Body of pancreas (tissue), 4 donors: ENCODE measurements around the gene KRT76. TPM values are rescaled to one million over a fixed set of nuclear protein-coding genes. Genes with fewer than 3 reads are reported as not detected.

Experiments
- ATAC-seq: fragments of 150-250 bp; one replicate; pipeline ENCODE4 v1.9.1; 2016
- DNase-seq, 4 donors: peaks; one replicate each; pipeline ENCODE4 v3.0.0-alpha.2; 2019
- H3K27ac ChIP-seq, 4 donors: fragments of 200-600 bp; sonication (generic); 1 replicate in 3 of 4; 2 replicates in 1 of 4; pipeline versions ENCODE4 v1.5.1 to v1.6.1; 2016 to 2019; ENCODE audit warnings: mild to moderate bottlenecking in 1 of 4, mixed read lengths in 1 of 4, moderate library complexity in 1 of 4
- H3K27me3 ChIP-seq, 2 donors: fragments of 200-600 bp; sonication (generic); one replicate each; pipeline ENCODE4 v1.6.0; 2016; ENCODE audit warnings: mild to moderate bottlenecking in 1 of 2
- H3K36me3 ChIP-seq, 2 donors: fragments of 200-600 bp; sonication (generic); replicated peaks in 1 of 2; 2 replicates each; pipeline ENCODE4 v1.5.1; 2016; ENCODE audit warnings: low read depth in 2 of 2; ENCODE audit not compliant: insufficient read depth in 1 of 2
- H3K4me1 ChIP-seq: fragments of 200-600 bp; sonication (generic); one replicate; pipeline ENCODE4 v1.6.0; 2016
- H3K4me3 ChIP-seq, 2 donors: fragments of 200-600 bp; sonication (generic); 1 replicate in 1 of 2; 2 replicates in 1 of 2; pipeline ENCODE4 v1.5.1; 2016 to 2019
- H3K9me3 ChIP-seq, 3 donors: fragments of 200-600 bp; sonication (generic); 1 replicate in 2 of 3; 2 replicates in 1 of 3; pipeline ENCODE4 v1.5.1; 2016
- POLR2A ChIP-seq, 3 donors: fragments of 450-650 bp; IDR thresholded peaks; one replicate each; pipeline ENCODE4 v1.6.1; 2016; ENCODE audit warnings: antibody characterized with exemption in 3 of 3, mild to moderate bottlenecking in 2 of 3
- WGBS, 2 donors: methylation state at CpG; one replicate each; pipeline ENCODE4 v1.1.5; 2017; 5-methylcytosine and 5-hydroxymethylcytosine counted together
- intact Hi-C: fragments of 100-400 bp; cut with DNase I; formaldehyde crosslinking; loops from one replicate; pipeline ENCODE4 v1.15.1; 2023
- total RNA-seq, 2 donors: library from RNA; depleted of rRNA; stranded (reverse); fragments of >200 nt; gene quantifications; one replicate each; pipeline ENCODE4 v1.1.0, GENCODE V29; 2016
- TF ChIP-seq, protein P1 (sequence below), 7 experiments: fragments of 450-650 bp in 4 of 7; fragments of 200-600 bp in 3 of 7; sonication (generic) in 3 of 7; IDR thresholded peaks; one replicate each; pipeline ENCODE4 v1.5.1; 2016 to 2019; ENCODE audit warnings: antibody characterized with exemption in 7 of 7

The KRT76 gene
- total RNA-seq, 2 donors from 2014 or later = not detected

DNA sequence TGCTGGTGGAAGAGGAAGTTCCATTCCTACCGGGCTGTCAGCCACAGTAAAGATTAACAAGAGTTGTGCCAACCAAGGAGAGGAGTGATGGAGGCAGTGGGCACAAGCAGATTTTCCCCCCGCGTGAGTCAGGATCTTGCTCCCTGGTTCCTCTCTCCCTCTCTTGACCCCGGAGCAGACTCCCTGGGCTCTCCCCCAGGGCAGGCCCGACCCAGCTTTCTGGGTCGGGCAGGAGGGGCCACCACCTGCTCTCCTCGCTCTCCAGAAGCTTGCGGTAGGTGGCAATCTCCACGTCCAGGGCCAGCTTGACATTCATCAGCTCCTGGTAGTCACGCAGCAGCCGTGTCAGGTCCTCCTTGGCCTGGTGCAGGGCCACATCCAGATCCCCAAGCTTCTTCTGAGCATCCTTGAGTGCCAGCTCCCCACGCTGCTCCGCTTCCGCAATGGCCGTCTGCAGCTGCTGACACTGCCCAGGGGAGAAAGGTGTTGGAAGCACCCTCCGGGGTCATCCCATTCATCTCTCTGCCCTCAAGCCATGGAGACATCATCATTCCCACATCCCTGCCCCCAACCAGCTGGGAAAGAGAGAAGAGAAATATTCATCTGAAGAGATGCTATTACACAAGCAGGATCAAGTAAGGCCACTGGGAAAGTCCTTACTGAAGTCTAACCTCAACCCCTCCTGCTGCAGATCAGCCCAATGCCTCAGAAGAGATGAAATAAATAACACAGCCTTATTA, 45.8 kb upstream of the KRT76 start:
- intact Hi-C loops = no loop called here

DNA sequence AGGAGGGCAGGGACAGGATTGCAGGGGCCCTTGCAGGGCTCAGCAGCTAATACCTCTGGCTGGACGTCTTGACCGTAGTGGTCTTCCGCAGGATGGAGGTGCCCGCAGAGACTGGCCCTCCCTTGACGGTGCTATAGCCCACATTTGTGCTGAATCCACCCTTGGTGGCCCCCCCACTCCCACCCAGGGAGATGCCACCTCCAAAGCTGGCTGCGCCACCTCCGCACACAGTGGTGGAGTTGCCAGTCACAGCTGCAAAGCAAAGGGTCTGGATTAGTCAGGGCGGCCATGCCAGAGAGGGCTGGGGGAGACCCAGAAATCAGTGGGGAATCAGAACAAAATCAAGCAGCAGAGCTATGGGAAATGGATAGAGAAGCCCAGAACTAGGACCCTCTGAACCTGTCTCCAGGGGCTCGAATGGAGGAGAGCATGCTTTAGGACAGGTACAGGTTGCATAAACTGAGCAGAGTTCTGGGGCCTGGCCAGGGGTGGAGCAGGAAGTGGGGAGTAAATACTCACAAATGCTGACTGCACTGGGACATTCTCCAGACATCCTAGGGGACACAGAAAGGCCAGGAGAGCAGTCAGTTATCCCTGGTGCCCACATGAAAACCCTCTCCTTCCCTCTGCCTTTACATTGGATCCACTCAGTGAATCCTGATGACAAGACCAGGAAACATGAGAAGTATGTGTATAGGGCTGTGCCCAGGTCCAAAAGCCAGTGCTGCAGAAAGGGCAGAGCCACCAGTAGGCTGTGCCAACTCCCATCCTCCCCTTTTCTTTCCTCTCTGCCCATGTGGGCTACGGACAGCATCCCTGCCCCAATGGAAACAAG, 44.9 kb upstream of the KRT76 start:
- Histone ChIP-seq H3K9me3 (no peaks in the 10 kb centered on the region), H3K4me3 (no peak overlapping the region), H3K4me1 (no peaks in the 10 kb centered on the region), H3K27me3 (no peaks in the 10 kb centered on the region), H3K36me3 (no peaks in the 10 kb centered on the region), H3K27ac (no peak overlapping the region)
- ATAC-seq = peak; percentile 21
- 67 to 70% methylated on average over 6 to 10 of the region's 10 CpGs for WGBS, 2 donors
- TF ChIP-seq, protein P1, sequence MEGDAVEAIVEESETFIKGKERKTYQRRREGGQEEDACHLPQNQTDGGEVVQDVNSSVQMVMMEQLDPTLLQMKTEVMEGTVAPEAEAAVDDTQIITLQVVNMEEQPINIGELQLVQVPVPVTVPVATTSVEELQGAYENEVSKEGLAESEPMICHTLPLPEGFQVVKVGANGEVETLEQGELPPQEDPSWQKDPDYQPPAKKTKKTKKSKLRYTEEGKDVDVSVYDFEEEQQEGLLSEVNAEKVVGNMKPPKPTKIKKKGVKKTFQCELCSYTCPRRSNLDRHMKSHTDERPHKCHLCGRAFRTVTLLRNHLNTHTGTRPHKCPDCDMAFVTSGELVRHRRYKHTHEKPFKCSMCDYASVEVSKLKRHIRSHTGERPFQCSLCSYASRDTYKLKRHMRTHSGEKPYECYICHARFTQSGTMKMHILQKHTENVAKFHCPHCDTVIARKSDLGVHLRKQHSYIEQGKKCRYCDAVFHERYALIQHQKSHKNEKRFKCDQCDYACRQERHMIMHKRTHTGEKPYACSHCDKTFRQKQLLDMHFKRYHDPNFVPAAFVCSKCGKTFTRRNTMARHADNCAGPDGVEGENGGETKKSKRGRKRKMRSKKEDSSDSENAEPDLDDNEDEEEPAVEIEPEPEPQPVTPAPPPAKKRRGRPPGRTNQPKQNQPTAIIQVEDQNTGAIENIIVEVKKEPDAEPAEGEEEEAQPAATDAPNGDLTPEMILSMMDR (IDR thresholded peaks at IDR 0.05) = no peak
- no peak for TF ChIP-seq POLR2A (IDR thresholded peaks at IDR 0.05)
- intact Hi-C loops = no loop called here
- DNase-seq = peak in 2 of 4 donors; percentile 11 to 23

More for the DNA sequence above, 45.8 kb upstream of the KRT76 start:
- H3K4me1 ChIP-seq = no peaks in the 10 kb centered on the region
- H3K27ac ChIP-seq = no peak overlapping the region
- WGBS, 2 donors = 58 to 63% methylated on average over 12 to 16 of the region's 16 CpGs
- no peak for ATAC-seq
- H3K36me3 ChIP-seq = no peaks in the 10 kb centered on the region
- no peak overlapping the region for H3K4me3 ChIP-seq
- no peaks in the 10 kb centered on the region for H3K9me3 ChIP-seq
- H3K27me3 ChIP-seq = no peaks in the 10 kb centered on the region
- TF ChIP-seq, protein P1 (IDR thresholded peaks at IDR 0.05) = no peak
- no peak for TF ChIP-seq POLR2A (IDR thresholded peaks at IDR 0.05)
- DNase-seq = no peak

DNA sequence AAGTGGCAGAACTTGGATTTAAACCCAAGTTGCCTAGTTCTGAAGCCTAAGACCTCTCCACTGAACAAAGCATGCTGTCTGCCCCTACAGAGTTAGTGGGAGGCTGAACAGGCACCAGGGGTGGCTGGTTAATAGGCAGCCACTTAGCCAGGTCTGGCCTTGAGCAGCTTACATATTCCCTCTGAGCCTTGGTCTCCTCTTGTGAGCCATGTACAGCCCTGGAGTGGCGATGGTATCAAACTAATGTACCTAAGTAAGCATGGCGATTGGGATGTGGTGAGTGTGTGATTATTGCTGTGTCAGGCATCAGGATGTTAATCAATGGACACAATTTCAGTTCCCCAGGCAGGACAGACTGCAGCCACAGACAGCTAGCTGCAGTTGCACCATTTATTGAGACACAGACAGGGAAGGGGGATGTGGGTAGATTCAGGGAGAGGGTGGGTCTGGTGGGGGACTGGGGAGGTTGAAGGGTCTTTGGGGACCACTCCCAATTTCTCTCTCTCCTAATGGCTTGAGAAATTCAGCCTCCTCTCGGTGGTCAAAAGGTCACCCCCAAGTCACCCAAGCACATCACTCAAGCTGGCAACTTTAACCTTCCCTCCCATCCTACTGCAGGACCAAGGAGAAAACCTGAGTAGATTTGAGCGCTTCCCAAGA, 44.1 kb upstream of the KRT76 start:
- no peak overlapping the region for H3K4me3 ChIP-seq
- no peaks in the 10 kb centered on the region for H3K36me3 ChIP-seq
- DNase-seq (no peak), ATAC-seq (no peak)
- no peaks in the 10 kb centered on the region for H3K4me1 ChIP-seq
- intact Hi-C loops = no loop called here
- WGBS, 2 donors = 76 to 78% methylated on average over 2 to 4 of the region's 4 CpGs
- H3K9me3 ChIP-seq = no peaks in the 10 kb centered on the region
- TF ChIP-seq, protein P1 (IDR thresholded peaks at IDR 0.05) = no peak
- no peaks in the 10 kb centered on the region for H3K27me3 ChIP-seq
- H3K27ac ChIP-seq = no peak overlapping the region

DNA sequence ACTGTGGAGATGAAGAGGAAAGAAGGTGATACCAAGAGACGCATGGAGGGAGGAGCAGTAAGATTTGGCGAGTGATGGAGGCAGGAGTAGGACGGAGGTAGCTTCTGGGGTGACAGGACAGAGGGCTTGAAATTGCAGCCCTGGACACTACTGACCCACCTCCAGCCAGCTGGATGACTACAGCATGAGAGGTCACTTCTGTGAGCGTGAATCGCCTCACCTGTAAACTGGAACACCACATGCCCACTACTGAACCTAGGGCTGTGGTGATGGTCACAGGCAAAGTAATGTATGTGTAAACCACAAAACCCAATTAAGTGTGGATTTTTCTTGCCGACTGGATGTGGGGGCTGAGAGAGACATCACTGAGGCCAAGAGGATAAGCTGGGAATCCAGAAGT, 43.4 kb upstream of the KRT76 start:
- H3K4me1 ChIP-seq = no peaks in the 10 kb centered on the region
- ATAC-seq = no peak
- no peaks in the 10 kb centered on the region for H3K27me3 ChIP-seq
- intact Hi-C loops = no loop called here
- TF ChIP-seq, protein P1 (IDR thresholded peaks at IDR 0.05) = no peak
- TF ChIP-seq POLR2A (IDR thresholded peaks at IDR 0.05) = no peak
- no peak overlapping the region for H3K27ac ChIP-seq
- H3K4me3 ChIP-seq = no peak overlapping the region
- no peaks in the 10 kb centered on the region for H3K36me3 ChIP-seq
- no peaks in the 10 kb centered on the region for H3K9me3 ChIP-seq
- no peak for DNase-seq
- WGBS, 2 donors = 88 to 96% methylated on average over 6 of the region's 6 CpGs
